Suppressor macrophage (primary cell): Measurements from ENCODE around the gene DTNBP1.

ENCODE experiments used
- DNase-seq, 4 experiments: peaks; one replicate each; pipeline ENCODE4 v3.0.0-alpha.2; 2020 to 2022

The DTNBP1 gene

DNA sequence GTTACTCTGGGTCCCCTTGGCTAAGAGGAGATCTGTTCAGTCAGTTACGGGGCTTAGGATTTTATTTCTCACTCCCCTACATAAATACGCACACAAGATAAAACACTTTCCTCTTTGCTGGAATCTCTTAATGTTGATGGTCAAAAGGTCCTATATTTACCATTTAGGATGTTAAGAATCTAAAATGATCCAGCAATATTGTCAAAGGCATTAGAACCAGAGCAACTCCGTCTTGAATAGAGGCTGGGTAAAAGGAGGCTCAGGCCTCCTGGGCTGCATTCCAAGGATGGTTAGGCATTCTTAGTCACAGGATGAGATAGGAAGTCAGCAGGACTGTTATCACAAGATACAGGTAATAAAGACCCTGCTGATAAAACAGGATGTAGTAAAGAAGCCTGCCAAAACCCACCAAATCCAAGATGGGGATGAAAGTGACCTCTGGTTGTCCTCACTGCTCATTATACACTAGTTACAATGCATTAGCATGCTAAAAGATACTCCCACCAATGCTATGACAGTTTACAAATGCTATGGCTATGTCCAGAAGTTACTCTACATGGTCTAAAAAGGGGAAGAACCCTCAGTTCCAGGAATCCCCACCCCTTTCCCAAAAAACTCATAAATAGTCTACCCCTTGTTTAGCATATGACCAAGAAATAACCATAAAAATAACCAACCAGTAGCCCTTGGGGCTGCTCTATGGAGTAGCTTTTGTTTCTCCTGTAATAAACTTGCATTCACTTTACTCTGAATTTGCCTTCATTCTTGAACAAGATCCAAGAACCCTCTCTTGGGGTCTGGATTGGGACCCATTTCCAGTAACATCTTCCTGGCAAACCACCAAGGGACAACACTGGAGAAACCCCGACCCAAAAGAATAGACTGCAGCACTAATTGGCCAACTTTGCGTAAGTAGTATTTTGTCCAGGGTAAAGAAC is 107.5 kb downstream of the DTNBP1 start:
- no peak for DNase-seq

GRCh38 chr6:15554728-15555100 is 108.1 kb downstream of the DTNBP1 start:
- no peak for DNase-seq

DNA sequence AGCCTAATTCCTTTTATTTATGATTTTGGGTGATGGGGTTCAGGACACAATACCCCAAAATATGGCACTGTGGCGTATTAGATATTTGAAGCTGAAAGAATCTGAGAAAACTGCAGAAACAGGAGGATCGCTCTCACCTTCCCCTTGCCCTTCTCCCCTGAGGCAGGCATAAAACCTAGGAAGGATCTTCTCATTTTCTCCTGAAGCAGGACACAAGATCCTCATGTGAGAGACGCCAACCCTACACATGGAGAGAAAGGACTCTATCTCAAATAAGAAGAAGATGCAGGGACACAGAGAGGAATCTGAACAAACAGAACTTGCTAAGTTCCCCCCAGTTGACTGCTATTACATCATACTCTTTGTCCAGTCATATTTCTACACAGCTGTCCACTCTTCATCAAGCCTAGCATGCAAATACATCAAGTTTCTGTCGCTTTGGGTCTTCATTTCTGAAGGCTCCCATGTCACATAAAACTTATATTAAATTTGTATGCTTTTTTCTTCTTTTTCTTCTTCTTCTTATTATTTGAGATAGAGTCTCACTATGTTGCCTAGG is 109.0 kb downstream of the DTNBP1 start:
- DNase-seq: peak in 3 of 4 experiments; percentile 16 to 57 (median 38)

DNA sequence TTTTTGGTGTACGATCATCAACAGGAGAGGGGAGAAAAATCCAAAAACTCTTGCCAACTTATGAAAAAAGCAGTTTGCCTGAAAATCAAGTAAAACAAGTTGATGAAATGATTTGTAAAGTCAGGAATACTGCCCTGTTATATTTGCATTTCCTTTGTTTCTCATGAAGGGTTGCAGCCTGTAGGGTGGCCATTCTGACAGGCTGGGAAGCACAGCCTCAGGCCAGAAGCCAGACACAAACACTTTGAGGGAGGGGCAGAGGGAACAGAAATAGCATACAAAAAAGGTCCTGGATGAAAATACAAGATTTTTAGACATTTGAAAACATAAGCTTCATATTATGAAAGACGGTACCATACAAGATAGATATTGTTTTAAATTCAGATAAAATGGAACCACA is 109.8 kb downstream of the DTNBP1 start:
- no peak for DNase-seq

DNA sequence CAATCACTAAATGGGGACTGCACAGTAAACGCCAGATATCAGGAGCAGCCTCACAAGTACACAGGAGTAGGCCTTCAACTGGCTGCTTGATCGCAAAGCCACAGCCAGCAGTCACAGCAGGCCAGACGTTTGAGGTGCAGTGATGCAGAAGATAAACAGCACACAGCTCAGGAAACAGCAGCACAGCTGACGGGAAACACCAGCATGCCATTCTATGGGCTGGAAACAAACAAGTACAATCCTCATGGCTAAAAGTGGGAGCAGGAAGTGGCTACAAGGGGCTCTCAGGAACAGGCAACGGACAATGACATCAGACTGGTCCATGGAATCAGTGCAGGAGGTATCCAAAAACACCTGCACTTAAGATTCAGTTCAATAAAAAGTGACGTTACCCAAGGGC is 111.0 kb downstream of the DTNBP1 start:
- no peak for DNase-seq

DNA sequence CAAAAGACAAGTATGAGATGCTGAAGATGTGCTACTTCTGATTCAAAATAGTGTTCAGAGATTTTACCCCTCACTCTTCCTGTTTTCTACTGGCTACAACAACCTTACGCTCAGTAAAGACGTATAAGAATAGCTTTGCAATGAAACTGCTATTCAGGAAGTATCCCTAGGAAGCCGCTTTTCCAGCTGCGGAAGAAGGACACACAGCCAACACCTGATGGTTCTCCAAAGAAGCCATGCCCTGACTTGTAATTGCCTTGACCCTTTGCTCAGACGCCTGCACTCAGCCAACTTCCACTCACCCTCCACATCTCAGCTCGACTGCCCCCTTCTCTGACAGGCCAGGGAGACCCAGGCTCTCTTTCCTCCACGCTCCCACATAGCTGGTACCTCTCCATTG is 111.6 kb downstream of the DTNBP1 start:
- no peak for DNase-seq

GRCh38 chr6:15550546-15551123 is 112.2 kb downstream of the DTNBP1 start:
- DNase-seq: no peak

- peak in 3 of 4 experiments; percentile 22 to 40 (median 34) for DNase-seq
These were observed 113.5 kb downstream of the DTNBP1 start for GRCh38 chr6:15549371-15549770.

DNA sequence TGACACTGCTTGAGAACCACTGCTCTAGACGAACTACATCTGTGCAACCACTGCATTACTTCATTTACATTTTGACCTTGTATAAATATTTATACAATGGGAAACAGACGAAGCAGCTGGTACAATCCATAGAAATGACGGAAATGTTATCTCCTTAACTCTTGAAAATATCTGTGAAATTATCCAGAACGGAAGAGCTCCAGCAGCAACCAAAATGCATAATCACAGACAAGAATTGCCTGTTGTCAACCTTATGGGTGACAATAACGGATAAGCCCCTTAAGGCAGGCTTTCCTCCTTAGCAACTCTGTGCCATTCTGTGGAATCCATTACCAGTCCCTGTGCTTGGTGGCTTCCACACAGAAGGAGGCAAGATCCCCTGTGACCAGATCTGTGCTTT is 115.4 kb downstream of the DTNBP1 start:
- no peak for DNase-seq

DNA sequence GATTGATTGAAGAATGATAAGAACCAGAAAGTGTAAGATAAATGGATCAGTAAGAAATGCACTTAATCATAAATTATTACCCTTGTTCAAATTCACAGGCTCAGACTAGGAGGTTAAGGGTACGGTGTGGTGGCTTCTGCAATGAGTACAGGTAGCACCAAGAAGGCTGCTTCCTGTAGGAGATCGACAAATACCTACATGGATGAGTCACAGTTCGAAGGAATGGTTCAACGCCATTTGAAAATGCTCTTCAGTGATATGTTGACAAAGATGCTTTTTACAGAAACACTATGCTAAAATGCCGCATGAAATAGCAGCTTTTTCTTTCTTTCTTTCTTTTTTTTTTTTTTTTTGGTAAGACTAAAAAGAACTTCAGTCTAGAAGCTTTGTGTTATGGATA is 116.2 kb downstream of the DTNBP1 start:
- DNase-seq: no peak

DNA sequence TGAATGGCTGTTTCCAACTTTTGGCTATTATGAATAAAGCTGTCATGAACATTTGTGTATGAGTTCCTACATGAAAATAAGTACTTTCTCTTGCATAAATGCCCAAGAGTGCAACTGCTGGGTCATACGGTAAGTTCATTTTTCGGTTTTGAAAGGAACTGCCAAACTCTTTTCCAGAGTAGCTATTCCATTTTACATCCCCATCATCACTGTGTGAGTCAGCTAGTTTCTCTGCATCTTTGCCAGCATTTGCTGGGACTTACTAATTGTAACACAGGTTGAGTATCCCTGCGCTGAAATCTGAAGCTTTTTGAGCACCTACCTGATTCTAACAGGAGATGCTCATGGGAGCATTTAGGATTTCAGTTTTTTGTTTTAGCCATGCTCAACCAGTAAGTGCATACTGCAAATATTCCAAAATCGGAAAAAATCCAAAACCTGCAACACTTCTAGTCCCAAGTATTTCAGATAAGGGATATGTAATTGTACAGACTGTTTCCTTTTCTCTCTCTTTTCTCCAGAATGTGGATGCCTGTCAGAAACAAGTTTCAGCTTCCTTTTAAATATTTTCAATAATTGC is 118.4 kb downstream of the DTNBP1 start:
- no peak for DNase-seq

DNA sequence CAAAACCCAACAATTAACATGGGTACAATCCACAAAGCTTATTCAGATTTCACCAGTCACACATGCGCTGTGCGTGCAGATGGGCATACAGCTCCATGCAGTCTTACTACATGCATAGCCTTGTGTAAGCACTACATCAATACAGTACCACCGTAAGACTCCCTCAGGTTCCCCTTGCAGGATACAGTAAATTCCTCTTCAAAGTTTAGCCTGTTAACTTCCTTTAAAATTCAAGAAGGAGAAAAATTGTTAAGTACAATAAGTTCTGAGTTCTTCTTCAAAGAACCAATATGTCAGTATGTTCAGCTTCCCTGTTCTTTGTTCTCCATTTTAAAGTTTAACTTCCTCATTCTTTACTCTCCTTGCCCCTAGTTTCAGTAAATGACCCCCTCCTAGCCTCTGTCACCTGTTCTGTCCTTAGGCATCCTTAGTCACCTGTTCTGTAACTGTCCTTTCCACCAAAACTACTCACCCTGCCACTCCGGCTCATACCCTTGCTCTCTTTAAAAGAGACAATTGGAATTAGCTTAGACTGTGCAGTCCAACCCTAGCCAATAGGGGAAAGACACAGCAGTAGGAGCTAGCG is 119.4 kb downstream of the DTNBP1 start:
- DNase-seq: peak in 2 of 4 experiments; percentile 61 to 65

DNA sequence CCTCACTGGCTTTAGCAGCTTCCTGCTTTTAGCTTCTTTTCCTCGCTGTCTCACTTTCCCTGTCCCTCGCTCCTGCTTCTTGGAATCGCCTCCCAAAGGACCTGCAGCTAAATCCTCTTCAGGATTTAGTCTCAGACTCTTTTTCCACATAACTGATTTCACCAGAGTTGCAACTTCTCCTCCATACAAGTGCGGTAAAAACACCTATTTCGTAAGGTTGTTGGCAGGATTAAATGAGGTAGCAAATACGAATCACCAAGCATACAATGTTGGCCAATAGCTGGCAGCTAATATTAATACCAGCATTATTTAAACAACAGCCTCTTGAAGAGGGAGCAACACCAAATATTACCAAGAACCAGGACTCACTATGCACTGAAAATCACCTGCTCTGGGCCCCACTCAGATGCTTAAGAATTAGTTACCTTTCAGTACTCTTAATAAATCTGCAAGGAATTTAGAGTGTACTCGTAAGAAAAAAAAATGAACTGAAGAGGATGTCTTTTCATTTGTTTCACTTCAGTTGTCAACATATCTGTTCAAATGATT is 123.0 kb downstream of the DTNBP1 start:
- no peak for DNase-seq

GRCh38 chr6:15538766-15539495 is 123.9 kb downstream of the DTNBP1 start:
- no peak for DNase-seq

GRCh38 chr6:15538106-15538505 is 124.7 kb downstream of the DTNBP1 start:
- no peak for DNase-seq

GRCh38 chr6:15536198-15536955 is 126.5 kb downstream of the DTNBP1 start:
- DNase-seq: no peak

DNA sequence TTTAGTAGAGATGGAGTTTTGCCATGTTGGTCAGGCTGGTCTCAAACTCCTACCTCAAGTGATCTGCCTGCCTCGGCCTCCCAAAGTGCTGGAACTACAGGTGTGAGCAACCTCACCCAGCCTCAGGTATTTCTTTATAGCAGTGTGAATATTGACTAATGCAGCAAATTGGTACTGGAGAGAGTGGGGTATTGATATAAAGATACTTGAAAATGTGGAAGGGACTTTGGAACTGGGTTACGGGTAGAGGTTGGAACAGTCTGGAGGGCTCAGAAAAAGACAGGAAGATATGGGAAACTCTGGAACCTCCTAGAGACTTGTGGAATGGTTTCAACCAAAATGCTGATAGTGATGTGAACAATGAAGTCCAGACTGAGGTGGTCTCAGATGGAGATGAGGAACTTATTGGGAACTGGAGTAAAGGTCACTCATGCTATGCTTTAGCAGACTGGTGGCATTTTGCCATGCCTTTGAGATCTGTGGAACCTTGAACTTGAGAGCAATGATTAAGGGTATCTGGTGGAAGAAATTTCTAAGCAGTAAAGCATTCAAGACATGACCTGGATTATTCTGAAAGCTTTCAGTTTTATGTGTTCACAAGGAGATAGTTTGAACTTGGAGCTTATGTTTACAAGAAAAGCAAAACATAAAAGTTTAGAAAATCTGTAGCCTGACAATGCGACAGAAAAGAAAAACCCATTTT is 127.2 kb downstream of the DTNBP1 start:
- DNase-seq: no peak

GRCh38 chr6:15534974-15535373 is 127.9 kb downstream of the DTNBP1 start:
- DNase-seq: peak; percentile 74 to 92 (median 80)

- peak in 1 of 4 experiments; percentile 27 for DNase-seq
These were observed 129.3 kb downstream of the DTNBP1 start for GRCh38 chr6:15533379-15534026.

DNA sequence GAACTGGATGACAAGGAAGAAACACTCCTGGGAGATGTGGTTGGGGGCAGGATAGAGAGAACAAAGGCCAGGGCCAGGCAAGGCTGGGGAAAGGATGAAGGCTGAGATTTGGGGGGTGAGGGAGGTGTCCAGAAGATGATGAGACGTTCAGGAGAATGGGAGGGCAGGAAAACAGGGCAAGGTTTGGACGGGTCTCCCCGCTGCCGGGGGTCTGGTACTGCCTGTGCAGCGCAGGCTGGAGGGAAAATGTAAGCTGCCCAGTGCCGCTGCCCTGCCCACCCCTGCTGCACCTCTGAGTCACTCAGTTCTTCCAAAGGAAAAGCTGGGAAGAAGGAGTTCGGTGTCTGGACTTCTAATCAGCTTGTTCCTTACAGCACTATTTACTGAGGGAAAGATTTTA is 130.9 kb downstream of the DTNBP1 start:
- DNase-seq: no peak
